ENCODE measurements around the gene OR2F2. TPM values are rescaled to one million over a fixed set of nuclear protein-coding genes. Genes with fewer than 3 reads are reported as not detected.

The OR2F2 gene
- total and polyA plus RNA-seq, 2 experiments from 2014 or later = not detected

DNA sequence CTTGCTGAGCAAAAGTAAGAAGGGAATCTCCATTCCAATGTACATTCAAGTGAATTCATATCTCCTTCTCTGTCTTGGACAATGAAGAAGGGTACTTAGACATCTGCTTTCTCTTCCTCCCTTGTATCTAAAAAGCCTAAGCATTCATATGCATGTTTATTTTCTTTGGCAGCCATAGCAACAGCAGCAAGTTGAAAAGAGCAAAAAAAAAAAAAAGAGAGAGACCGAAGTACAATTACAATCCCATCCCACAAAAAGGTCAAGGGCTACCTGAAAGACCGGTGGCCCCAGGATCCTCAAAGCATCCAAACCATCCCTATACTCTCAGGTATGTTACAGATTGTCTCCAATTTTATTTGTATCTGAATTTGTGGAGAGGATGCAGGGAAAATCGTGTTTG is 23.7 kb downstream of the OR2F2 start:
- WGBS, 2 experiments (ENCODE audit: low coverage in 1 of 2, low lambda C conversion rate in 2 of 2, missing lambda C conversion rate in 2 of 2) = 43 to 51% methylated on average over 3 of the region's 3 CpGs
- Histone ChIP-seq H3K9me2 (ENCODE audit: insufficient read depth) (no peaks in the 10 kb centered on the region), H3K9me3 (ENCODE audit: low read depth) (no peaks in the 10 kb centered on the region), H3F3A (ENCODE audit: insufficient read depth) (peaks cover 2% of the 10 kb centered on the region; the same call in 1 of the 2 replicates), H3K4me2 (ENCODE audit: unreplicated experiment) (no peak overlapping the region), H3K4me3 (no peak overlapping the region), H3K27me3 (replicated peaks; ENCODE audit: insufficient read depth) (no peaks in the 10 kb centered on the region), H3K4me1 (ENCODE audit: insufficient read depth) (peaks cover 18% of the 10 kb centered on the region), H3K27ac (no peak overlapping the region), H3K9ac (no peak overlapping the region), H4K20me1 (ENCODE audit: insufficient read depth) (no peaks in the 10 kb centered on the region), H2AFZ (no peak overlapping the region), H3K36me3 (ENCODE audit: low read depth) (no peaks in the 10 kb centered on the region), H3K79me2 (ENCODE audit: insufficient read depth) (no peaks in the 10 kb centered on the region)
- DNase-seq = no peak
- TF ChIP-seq EZH2 (IDR thresholded peaks at IDR 0.05; ENCODE audit: insufficient read depth, poor library complexity, severe bottlenecking) (no peak), EZH2phosphoT487 (IDR thresholded peaks at IDR 0.05; ENCODE audit: insufficient read depth, low read depth) (no peak)
- in situ Hi-C loops (cut with MboI) = no loop called here

DNA sequence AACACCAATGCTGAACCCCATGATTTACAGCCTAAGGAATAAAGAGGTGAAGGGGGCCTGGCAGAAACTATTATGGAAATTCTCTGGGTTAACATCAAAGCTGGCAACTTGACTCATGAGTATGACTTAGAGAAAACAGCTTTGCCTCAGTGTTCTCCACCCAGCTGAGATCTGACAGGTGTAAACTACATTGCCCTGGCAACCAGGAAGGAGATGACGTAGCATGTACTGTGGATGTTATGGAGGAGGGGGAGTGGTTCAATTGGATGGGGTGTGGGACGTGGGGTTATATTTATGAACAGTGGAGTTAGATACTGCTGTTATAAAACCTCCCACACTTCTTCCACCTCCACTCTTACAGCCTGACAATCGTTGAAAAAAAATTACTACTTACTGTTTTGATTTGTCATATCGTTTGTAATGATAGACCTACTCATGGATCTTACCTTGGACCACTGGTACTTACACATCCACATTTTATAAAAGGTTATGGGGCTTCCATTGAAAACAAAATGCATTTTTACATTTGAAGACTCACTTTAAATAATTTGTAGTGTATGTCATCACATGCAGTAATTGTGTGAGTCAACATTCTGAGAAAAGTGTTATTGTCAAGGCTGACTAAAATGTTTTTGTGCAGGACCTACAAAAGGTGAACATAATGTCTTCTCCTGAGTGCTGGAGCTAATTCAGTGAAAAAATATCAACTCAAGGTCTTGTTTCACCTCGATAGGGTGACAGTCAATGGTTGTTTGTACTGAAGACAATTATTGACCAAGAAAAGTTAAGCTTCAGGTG is 26.0 kb downstream of the OR2F2 start:
- peaks cover 10% of the 10 kb centered on the region; the same call in 1 of the 2 replicates for H3K4me1 ChIP-seq (ENCODE audit: insufficient read depth)
- no peaks in the 10 kb centered on the region for H3F3A ChIP-seq (ENCODE audit: insufficient read depth)
- H4K20me1 ChIP-seq (ENCODE audit: insufficient read depth) = no peaks in the 10 kb centered on the region
- in situ Hi-C loops (cut with MboI) = no loop called here
- no peaks in the 10 kb centered on the region for H3K27me3 ChIP-seq (replicated peaks; ENCODE audit: insufficient read depth)
- no peaks in the 10 kb centered on the region for H3K9me2 ChIP-seq (ENCODE audit: insufficient read depth)
- H3K36me3 ChIP-seq (ENCODE audit: low read depth) = no peaks in the 10 kb centered on the region
- no peaks in the 10 kb centered on the region for H3K79me2 ChIP-seq (ENCODE audit: insufficient read depth)
- H3K27ac ChIP-seq = no peak overlapping the region
- peak; percentile 53 for DNase-seq
- WGBS, 2 experiments (ENCODE audit: low coverage in 1 of 2, low lambda C conversion rate in 2 of 2, missing lambda C conversion rate in 2 of 2) = 31 to 35% methylated on average over 5 of the region's 5 CpGs
- H3K4me3 ChIP-seq = no peak overlapping the region
- no peaks in the 10 kb centered on the region for H3K9me3 ChIP-seq (ENCODE audit: low read depth)
- no peak overlapping the region for H3K4me2 ChIP-seq (ENCODE audit: unreplicated experiment)
- H2AFZ ChIP-seq = no peak overlapping the region
- no peak overlapping the region for H3K9ac ChIP-seq
- TF ChIP-seq EZH2 (IDR thresholded peaks at IDR 0.05; ENCODE audit: insufficient read depth, poor library complexity, severe bottlenecking) (no peak), EZH2phosphoT487 (IDR thresholded peaks at IDR 0.05; ENCODE audit: insufficient read depth, low read depth) (no peak)

GRCh38 chr7:143965280-143965679 is 30.2 kb downstream of the OR2F2 start:
- in situ Hi-C loops (cut with MboI) = no loop called here
- WGBS, 2 experiments (ENCODE audit: low coverage in 1 of 2, low lambda C conversion rate in 2 of 2, missing lambda C conversion rate in 2 of 2) = 50 to 62% methylated on average over 2 of the region's 2 CpGs
- Histone ChIP-seq H3F3A (ENCODE audit: insufficient read depth) (no peaks in the 10 kb centered on the region), H3K9me3 (ENCODE audit: low read depth) (no peaks in the 10 kb centered on the region), H3K9ac (no peak overlapping the region), H2AFZ (peak overlapping the region; percentile 27; the same call in 1 of the 2 replicates), H3K79me2 (ENCODE audit: insufficient read depth) (no peaks in the 10 kb centered on the region), H3K27me3 (replicated peaks; ENCODE audit: insufficient read depth) (no peaks in the 10 kb centered on the region), H3K27ac (no peak overlapping the region), H3K36me3 (ENCODE audit: low read depth) (no peaks in the 10 kb centered on the region), H3K4me2 (ENCODE audit: unreplicated experiment) (no peak overlapping the region), H3K9me2 (ENCODE audit: insufficient read depth) (no peaks in the 10 kb centered on the region), H3K4me3 (no peak overlapping the region), H3K4me1 (ENCODE audit: insufficient read depth) (peaks cover 10% of the 10 kb centered on the region; the same call in 1 of the 2 replicates), H4K20me1 (ENCODE audit: insufficient read depth) (no peaks in the 10 kb centered on the region)
- no peak for DNase-seq
- TF ChIP-seq EZH2phosphoT487 (IDR thresholded peaks at IDR 0.05; ENCODE audit: insufficient read depth, low read depth) (no peak), EZH2 (IDR thresholded peaks at IDR 0.05; ENCODE audit: insufficient read depth, poor library complexity, severe bottlenecking) (no peak)

- H3F3A ChIP-seq (ENCODE audit: insufficient read depth) = no peaks in the 10 kb centered on the region
- H3K9ac ChIP-seq = no peak overlapping the region
- H3K4me1 ChIP-seq (ENCODE audit: insufficient read depth) = peaks cover 3% of the 10 kb centered on the region; the same call in 1 of the 2 replicates
- no peak for TF ChIP-seq EZH2phosphoT487 (IDR thresholded peaks at IDR 0.05; ENCODE audit: insufficient read depth, low read depth)
- TF ChIP-seq EZH2 (IDR thresholded peaks at IDR 0.05; ENCODE audit: insufficient read depth, poor library complexity, severe bottlenecking) = no peak
- H2AFZ ChIP-seq = no peak overlapping the region
- no peaks in the 10 kb centered on the region for H3K79me2 ChIP-seq (ENCODE audit: insufficient read depth)
- WGBS, 2 experiments (ENCODE audit: low coverage in 1 of 2, low lambda C conversion rate in 2 of 2, missing lambda C conversion rate in 2 of 2) = 53 to 58% methylated on average over 4 of the region's 4 CpGs
- DNase-seq = no peak
- no peaks in the 10 kb centered on the region for H3K9me3 ChIP-seq (ENCODE audit: low read depth)
- H3K4me3 ChIP-seq = no peak overlapping the region
- H3K27ac ChIP-seq = no peak overlapping the region
- no peaks in the 10 kb centered on the region for H3K9me2 ChIP-seq (ENCODE audit: insufficient read depth)
- no peaks in the 10 kb centered on the region for H4K20me1 ChIP-seq (ENCODE audit: insufficient read depth)
- in situ Hi-C loops (cut with MboI) = no loop called here
- H3K4me2 ChIP-seq (ENCODE audit: unreplicated experiment) = no peak overlapping the region
- no peaks in the 10 kb centered on the region for H3K36me3 ChIP-seq (ENCODE audit: low read depth)
- no peaks in the 10 kb centered on the region for H3K27me3 ChIP-seq (replicated peaks; ENCODE audit: insufficient read depth)
Observed at GRCh38 chr7:143967398-143967797, 32.4 kb downstream of the OR2F2 start.
